Stimulated activated memory B cell treated with anti-CD40 and anti-IgM and Interleukin-4, amounts not matched to agents 10 μg/mL and 1 μg/mL and 100 μg/mL, for 72 hours (primary cell): ENCODE measurements around the gene CALHM3.
A peak's percentile ranks its signal among the peaks of the same experiment; 100 is the strongest.
"Not testable (repeated sequence)": the region's sequence is repeated elsewhere in the genome, so short reads cannot be mapped to it uniquely, and the experiment has no call there.

Source experiments
- ATAC-seq: fragments of 150-1000 bp; cut with Tn5 transposase; 2 replicates; pipeline ENCODE4 v1.10.0; 2021
- H3K27ac Mint-ChIP-seq: one replicate; pipeline ENCODE4 v1.8.0; 2022; ENCODE audit warnings: mild to moderate bottlenecking, mixed read lengths
- H3K27me3 Mint-ChIP-seq: one replicate; pipeline ENCODE4 v1.8.0; 2022; ENCODE audit warnings: mixed read lengths
- H3K36me3 Mint-ChIP-seq: one replicate; pipeline ENCODE4 v1.8.0; 2022; ENCODE audit warnings: mixed read lengths
- H3K4me1 Mint-ChIP-seq: one replicate; pipeline ENCODE4 v1.8.0; 2022; ENCODE audit warnings: mixed read lengths
- H3K4me3 Mint-ChIP-seq: one replicate; pipeline ENCODE4 v1.8.0; 2022; ENCODE audit warnings: mild to moderate bottlenecking, moderate library complexity, mixed read lengths
- H3K9me3 Mint-ChIP-seq: one replicate; pipeline ENCODE4 v1.8.0; 2022; ENCODE audit warnings: mixed read lengths

CALHM3 gene

DNA sequence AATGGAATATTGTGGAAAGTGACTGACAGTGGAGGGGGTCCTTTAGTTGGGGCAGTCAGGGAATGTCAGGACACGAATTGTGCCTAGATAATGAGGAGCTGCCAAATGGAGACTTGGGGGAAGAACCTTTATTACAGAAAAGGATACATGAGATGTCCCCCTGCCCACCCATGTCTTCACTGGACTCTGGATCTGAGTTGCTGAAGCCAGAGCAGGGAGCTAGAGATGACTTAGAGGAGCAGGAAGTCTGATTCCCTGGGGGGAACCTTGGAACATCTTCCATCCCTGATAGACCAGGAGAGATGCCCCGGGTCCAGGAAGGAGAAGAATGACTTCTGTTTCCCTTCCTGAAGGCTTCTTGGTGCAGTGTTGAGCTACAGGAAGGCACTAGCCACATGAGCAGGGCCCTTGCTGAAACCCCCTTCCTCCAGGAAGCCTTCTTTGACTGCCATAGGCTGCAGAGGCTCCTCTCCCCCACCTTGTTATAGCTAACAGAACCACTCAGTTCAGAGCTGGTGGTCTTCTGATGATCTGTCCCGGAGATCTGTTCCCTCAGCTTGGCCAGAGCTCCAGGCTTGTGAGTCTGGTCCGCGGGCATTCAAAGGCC lies 13.7 kb upstream of the CALHM3 start:
- H3K36me3 Mint-ChIP-seq = no peaks in the 10 kb centered on the region
- peak overlapping the region; percentile 78 for H3K4me3 Mint-ChIP-seq
- ATAC-seq = no peak
- no peaks in the 10 kb centered on the region for H3K9me3 Mint-ChIP-seq
- H3K27ac Mint-ChIP-seq = no peak overlapping the region
- H3K27me3 Mint-ChIP-seq = peaks cover 47% of the 10 kb centered on the region
- peaks cover 43% of the 10 kb centered on the region for H3K4me1 Mint-ChIP-seq

DNA sequence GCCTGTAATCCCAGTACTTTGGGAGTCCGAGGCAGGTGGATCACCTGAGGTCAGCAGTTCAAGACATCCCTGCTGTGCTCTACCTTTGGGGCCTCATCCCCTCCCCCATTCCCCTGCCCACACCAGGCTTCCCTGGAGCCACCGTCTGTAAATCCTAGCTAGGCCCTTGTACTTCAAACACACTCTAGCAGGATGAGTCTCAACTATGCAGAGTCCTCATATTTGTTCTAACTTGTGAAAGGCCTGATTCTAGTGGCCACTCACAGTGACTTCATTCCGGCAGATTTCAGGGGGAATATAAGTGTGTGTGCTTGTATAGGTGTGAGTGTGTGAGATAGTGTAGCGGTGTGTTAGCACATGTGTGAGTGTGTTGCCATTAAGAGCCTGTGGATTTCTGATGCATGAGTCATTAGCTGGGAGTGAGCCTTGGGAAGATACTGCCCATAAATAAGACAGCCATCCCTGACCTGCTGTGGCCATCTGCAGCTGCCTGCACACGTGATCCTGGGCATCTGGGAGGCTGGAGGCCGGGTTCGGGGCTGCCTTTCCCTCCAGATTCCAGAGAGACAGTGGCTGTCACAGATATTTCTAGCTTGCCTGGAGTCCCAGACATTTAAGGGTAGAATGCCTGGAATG lies 12.8 kb upstream of the CALHM3 start:
- peaks cover 43% of the 10 kb centered on the region for H3K4me1 Mint-ChIP-seq
- ATAC-seq = no peak
- no peaks in the 10 kb centered on the region for H3K9me3 Mint-ChIP-seq
- H3K36me3 Mint-ChIP-seq = no peaks in the 10 kb centered on the region
- peak overlapping the region; percentile 25 for H3K27ac Mint-ChIP-seq
- H3K4me3 Mint-ChIP-seq = no peak overlapping the region
- H3K27me3 Mint-ChIP-seq = peaks cover 38% of the 10 kb centered on the region

DNA sequence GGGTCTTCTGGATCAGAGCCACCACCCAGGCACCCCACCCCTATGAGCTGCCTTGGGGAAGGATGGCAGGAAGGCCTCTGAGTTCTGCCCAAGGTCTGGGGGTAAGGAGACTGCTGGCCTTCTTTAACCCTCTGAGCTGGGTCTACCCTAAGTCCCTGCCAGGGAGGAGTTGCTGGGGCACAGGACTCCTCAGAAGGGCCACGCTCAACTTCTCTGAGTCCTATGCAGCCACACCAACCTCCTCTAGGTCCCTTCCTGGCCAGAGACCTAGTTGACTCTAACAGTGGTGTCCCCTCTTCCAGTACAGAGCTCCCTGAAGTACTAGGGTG lies 11.9 kb upstream of the CALHM3 start:
- H3K4me3 Mint-ChIP-seq = no peak overlapping the region
- ATAC-seq = peak; percentile 51
- H3K27me3 Mint-ChIP-seq = peaks cover 36% of the 10 kb centered on the region
- H3K4me1 Mint-ChIP-seq = peaks cover 43% of the 10 kb centered on the region
- H3K9me3 Mint-ChIP-seq = no peaks in the 10 kb centered on the region
- peak overlapping the region; percentile 25 for H3K27ac Mint-ChIP-seq
- no peaks in the 10 kb centered on the region for H3K36me3 Mint-ChIP-seq

DNA sequence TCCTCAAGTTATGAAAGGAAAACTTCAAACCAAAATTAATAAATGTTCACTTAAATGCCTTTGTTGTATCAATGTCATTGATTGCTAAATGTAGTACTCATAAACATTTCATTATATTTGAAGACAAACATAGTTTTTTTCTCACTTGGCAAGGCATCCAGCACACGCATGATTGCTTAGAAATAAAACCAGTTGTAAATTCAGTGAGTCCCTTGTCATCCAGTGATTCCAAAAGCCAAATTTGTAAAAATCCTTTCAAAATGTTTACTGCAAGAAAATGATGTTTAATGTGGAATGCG lies 8.3 kb upstream of the CALHM3 start:
- Mint-ChIP-seq H3K4me1 (peaks cover 25% of the 10 kb centered on the region), H3K9me3 (no peaks in the 10 kb centered on the region), H3K36me3 (no peaks in the 10 kb centered on the region), H3K27ac (no peak overlapping the region), H3K4me3 (no peak overlapping the region), H3K27me3 (peaks cover 6% of the 10 kb centered on the region)
- ATAC-seq = no peak

DNA sequence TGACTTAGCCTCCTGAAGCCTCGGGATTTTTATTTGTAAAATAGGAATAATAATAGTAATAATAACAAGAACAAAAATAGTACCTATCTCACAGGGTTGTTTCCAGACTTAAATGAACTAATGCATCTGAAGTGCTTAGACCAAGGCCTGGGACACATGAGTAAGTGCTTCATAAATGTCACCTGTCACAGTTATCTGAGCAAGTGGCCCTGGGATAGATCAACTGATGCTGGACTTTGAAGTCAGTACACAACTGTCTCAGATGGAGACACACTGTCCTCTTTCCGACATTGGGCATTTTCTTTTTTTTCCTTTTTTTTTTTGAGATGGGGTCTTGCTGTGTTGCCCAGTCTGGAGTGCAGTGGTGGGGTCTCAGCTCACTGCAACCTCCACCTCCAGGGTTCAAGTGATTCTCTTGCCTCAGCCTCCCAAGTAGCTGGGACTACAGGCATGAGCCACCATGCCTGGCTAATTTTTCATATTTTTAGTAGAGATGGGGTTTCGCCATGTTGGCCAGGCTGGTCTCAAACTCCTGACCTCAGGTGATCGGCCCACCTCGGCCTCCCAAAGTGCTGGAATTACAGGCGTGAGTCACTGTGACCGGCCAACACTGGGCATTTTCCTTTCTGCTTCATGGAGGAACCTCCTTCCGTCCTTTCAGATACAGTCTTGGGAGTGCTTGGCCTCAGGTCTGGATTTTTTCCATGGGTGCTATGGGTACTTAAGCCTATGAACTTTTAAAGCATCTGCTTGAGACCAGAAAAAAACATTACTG lies 7.8 kb upstream of the CALHM3 start:
- not testable (repeated sequence) for H3K36me3 Mint-ChIP-seq, H3K27me3 Mint-ChIP-seq, H3K27ac Mint-ChIP-seq, H3K4me3 Mint-ChIP-seq, ATAC-seq, H3K9me3 Mint-ChIP-seq
- H3K4me1 Mint-ChIP-seq = peaks cover 29% of the 10 kb centered on the region

DNA sequence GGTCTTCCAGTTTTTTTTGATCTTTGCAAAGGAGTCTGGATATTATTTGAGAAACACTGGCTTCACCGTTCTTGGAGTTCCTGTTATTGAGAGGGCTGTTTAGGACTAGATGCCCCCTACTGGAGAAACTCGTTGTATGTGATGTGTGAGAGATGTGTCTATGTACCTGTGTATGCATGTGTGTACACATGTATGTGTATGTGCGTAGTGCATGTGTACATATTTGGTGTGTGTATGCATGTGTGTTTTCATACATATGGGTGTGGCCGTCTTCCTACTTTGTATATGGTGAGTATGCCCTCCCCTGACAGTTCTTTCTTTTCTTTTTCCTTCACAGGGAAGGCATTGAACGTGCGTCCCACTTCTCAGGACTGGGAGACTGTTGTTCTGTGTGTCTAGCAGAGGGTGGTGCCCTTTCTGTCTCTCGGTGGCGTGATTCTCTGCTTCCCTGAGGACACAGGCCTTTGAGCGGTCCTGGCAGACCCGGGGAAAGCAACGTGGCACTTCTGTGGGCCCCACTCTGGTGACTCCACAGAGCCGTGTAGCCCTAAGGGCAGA lies 3.0 kb upstream of the CALHM3 start:
- no peaks in the 10 kb centered on the region for H3K9me3 Mint-ChIP-seq
- H3K27me3 Mint-ChIP-seq = no peaks in the 10 kb centered on the region
- no peak overlapping the region for H3K4me3 Mint-ChIP-seq
- peak; percentile 82 for ATAC-seq
- no peaks in the 10 kb centered on the region for H3K36me3 Mint-ChIP-seq
- H3K4me1 Mint-ChIP-seq = peaks cover 13% of the 10 kb centered on the region
- H3K27ac Mint-ChIP-seq = no peak overlapping the region

DNA sequence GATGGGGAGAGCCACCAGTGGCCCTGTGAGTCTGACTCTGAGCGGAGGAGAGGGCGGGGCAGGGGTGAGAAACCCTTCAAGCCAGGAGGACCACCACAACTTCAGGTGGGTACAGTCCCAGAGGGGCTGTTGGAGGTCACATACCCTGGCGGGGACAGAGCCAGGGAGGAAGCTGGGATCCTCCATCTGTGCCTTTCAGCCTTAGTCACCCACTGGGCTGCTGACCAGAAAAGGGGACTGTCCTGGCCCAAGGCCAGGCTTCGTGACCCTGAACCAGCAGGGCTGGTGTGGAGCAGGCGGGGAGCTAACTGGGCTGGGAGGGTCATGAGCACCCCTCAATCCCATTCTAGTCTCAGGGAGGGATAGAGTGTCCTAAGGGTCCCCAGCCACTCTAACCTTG lies 1.5 kb upstream of the CALHM3 start:
- no peaks in the 10 kb centered on the region for H3K9me3 Mint-ChIP-seq
- no peaks in the 10 kb centered on the region for H3K27me3 Mint-ChIP-seq
- H3K4me3 Mint-ChIP-seq = no peak overlapping the region
- H3K4me1 Mint-ChIP-seq = peaks cover 13% of the 10 kb centered on the region
- peak overlapping the region; percentile 72 for H3K27ac Mint-ChIP-seq
- no peak for ATAC-seq
- no peaks in the 10 kb centered on the region for H3K36me3 Mint-ChIP-seq

DNA sequence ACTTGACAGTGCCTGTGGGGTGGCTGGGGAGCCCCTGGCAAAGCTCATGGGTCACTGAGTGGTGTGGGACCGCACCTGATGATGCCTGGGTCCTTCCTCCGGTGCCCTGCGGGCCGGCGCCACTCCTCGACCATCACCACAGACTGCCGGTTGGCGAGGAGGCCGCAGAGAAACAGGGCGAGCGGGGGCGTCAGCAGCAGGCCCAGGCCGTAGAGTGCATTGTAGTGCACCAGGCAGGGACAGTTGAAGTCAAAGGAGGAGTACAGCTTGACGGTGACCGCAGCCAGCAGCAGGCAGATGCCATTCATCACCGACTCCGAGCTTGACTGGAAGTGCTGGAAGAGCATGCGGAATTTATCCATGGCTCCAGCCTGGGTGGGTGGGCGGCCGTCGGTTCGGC lies 369 bp downstream of the CALHM3 start:
- Mint-ChIP-seq H3K27me3 (no peaks in the 10 kb centered on the region), H3K4me3 (no peak overlapping the region), H3K27ac (peak overlapping the region; percentile 16), H3K9me3 (peaks cover 3% of the 10 kb centered on the region), H3K36me3 (no peaks in the 10 kb centered on the region), H3K4me1 (peaks cover 19% of the 10 kb centered on the region)
- no peak for ATAC-seq

DNA sequence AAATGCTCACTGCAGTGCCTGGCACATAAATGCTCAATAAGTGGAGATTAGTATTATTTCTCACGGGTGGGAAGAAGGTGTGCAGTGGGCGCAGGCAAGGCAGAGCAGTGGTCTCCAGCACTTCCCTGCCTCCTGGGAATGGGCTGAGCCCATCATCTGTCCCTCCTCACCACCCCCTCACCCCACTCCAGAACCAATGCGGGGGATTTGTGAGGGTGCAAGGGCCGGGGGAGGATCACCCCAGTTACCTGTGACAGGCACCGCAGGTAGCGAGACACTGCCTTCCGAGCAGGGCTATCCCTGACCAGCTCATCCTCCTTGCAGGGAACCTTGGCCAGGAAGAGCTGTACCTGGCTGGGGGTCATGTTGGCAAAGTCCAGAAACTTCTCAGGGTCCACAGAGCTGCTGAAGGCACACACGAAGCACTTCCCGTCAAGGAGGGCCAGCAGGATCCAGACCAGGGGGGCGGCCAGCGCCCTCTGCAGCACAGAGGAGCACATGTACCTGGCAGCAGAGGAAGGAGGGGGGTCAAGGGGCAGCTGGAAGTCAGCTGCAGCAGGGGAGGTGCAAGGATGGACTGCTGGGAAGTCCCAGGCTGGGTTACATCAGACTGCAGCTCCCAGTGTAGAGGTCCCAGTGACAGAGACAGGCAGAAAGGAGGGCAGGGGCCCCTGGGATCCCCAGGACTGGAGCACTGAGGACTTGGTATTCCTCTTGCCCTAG lies 2.8 kb downstream of the CALHM3 start:
- no peaks in the 10 kb centered on the region for H3K27me3 Mint-ChIP-seq
- H3K4me1 Mint-ChIP-seq = peaks cover 24% of the 10 kb centered on the region
- peak overlapping the region; percentile 48 for H3K27ac Mint-ChIP-seq
- H3K36me3 Mint-ChIP-seq = no peaks in the 10 kb centered on the region
- peaks cover 3% of the 10 kb centered on the region for H3K9me3 Mint-ChIP-seq
- H3K4me3 Mint-ChIP-seq = no peak overlapping the region
- peak; percentile 10 for ATAC-seq

DNA sequence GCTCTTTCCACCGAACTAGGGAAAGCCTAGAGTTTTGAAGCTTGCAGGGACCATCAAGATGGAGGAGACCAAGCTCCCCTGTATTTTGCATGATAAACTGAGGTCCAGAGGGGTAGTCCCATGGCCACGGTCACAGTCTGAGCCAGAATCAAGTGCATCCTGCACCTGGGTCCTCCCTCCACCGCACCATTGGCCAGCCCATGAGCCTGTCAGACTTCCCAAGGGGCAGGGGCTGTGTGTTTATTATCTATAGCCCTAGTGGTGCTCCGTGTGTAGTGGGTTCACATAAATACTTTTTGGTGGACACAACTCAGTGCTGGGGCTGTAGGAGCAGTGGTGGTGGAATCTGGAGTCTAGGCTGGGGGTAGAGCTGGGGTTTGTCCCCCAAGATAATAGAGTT lies 3.6 kb downstream of the CALHM3 start:
- H3K9me3 Mint-ChIP-seq = peaks cover 7% of the 10 kb centered on the region
- H3K4me1 Mint-ChIP-seq = peaks cover 32% of the 10 kb centered on the region
- no peaks in the 10 kb centered on the region for H3K27me3 Mint-ChIP-seq
- H3K4me3 Mint-ChIP-seq = no peak overlapping the region
- no peak overlapping the region for H3K27ac Mint-ChIP-seq
- H3K36me3 Mint-ChIP-seq = no peaks in the 10 kb centered on the region
- no peak for ATAC-seq

DNA sequence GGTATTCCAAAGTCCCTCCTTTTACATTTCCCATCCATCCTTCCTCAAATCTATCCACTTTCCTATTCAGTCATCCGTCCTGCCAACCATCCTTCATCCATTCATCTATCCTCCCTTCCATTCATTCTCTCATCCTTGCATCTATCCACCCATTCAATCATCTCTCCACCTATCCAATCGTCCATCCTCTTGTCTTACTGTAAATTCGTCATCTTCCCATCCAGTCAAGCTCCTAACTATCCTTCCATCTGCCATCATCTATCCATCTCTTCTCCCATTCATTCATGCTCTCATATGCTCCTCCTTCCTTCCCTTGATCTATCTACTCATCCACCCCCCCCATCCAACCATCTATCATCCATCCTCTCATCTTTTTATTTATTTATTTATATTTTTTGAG lies 5.0 kb downstream of the CALHM3 start:
- no peaks in the 10 kb centered on the region for H3K36me3 Mint-ChIP-seq
- no peak overlapping the region for H3K4me3 Mint-ChIP-seq
- H3K27me3 Mint-ChIP-seq = no peaks in the 10 kb centered on the region
- peaks cover 7% of the 10 kb centered on the region for H3K9me3 Mint-ChIP-seq
- H3K27ac Mint-ChIP-seq = peak overlapping the region; percentile 4
- no peak for ATAC-seq
- H3K4me1 Mint-ChIP-seq = peaks cover 41% of the 10 kb centered on the region

DNA sequence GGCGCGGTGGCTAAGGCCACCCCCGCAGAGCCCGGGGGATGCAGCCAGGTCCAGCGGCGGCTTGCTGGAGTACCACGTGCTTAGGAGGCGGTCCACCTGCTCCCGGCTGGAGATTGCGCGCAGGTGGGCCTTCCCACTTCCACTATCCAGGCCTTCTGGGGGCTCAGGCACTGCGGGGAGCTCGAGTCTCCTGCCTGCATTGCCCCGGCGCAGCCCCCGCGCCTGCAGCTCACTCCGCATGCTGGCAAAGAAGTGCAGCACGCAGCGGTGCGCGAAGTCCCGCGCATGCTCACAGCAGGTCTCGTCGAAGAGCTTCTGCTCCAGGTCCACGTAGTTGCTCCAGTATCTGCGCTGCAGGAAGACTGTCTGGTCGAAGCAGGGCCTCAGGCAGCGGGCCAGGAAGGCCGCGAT lies 5.8 kb downstream of the CALHM3 start:
- Mint-ChIP-seq H3K27me3 (no peaks in the 10 kb centered on the region), H3K36me3 (no peaks in the 10 kb centered on the region), H3K4me1 (peaks cover 48% of the 10 kb centered on the region), H3K4me3 (no peak overlapping the region), H3K27ac (peak overlapping the region; percentile 91), H3K9me3 (peaks cover 7% of the 10 kb centered on the region)
- no peak for ATAC-seq

DNA sequence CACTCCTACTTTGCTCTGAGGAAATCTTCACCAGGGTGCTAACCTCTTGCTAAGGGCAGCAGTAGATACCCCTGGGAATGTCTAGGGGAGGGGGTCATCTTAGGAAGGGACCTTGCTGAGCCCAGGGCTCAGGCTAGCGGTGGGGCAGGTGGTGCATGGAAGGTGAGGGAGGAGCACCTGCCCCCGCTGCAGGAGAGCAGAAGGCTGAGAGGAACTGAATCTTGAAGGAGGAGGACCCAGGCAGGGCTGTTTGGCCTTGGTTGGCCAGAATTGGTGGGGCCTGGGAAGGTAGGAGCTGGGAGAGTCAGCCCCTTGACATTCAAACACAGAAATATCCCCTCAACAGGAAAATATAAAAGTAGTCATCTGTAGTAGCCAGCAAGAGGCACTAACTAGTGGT lies 7.0 kb downstream of the CALHM3 start:
- Mint-ChIP-seq H3K27ac (peak overlapping the region; percentile 91), H3K36me3 (no peaks in the 10 kb centered on the region), H3K4me3 (peak overlapping the region; percentile 79), H3K4me1 (peaks cover 61% of the 10 kb centered on the region), H3K27me3 (no peaks in the 10 kb centered on the region), H3K9me3 (peaks cover 7% of the 10 kb centered on the region)
- ATAC-seq = peak; percentile 65

DNA sequence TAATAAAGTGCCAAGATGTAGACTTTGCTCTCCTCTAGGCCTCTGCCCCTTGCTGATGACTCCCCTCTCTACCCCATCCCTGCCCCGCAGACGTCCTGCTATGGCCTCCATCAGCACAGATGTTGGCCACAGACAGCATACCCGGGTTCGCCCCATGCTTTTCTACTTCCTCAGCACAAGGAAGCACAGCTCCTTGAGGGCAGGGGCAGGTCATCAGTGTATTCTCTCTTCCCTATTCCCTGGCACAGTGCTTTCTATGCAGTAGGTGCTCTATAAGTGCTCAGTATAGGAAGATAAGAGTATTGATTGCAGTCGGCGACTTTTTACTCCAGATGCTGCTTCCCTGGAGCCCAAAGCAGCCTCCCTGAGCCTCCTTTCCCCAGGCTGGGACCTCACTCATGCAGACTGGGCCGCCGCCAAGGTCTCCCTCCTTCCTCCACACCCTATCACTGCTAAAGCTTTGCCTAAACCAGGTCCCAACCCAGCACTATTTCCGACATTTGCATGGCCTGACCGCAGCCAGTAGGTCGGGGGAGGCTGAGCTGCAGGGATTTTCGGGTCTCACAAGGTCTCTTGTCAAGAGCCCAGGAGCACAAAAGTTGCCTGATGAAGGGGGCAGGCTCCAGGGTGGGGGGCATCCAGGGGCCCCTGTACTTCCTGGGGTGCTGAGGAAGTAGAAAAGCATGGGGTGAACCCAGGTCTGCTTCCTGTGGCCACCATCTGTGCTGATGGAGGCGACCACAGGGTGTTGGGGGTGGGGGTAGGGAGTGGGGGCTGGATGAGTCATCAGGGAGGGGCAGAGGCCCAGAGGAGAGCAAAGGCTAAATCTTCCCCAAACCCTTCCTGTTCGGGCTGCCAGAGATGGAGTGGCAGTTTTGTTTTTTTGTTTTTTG lies 8.0 kb downstream of the CALHM3 start:
- peaks cover 7% of the 10 kb centered on the region for H3K9me3 Mint-ChIP-seq
- no peaks in the 10 kb centered on the region for H3K36me3 Mint-ChIP-seq
- H3K4me1 Mint-ChIP-seq = peaks cover 68% of the 10 kb centered on the region
- H3K27ac Mint-ChIP-seq = peak overlapping the region; percentile 91
- H3K4me3 Mint-ChIP-seq = peak overlapping the region; percentile 79
- ATAC-seq = peak; percentile 89
- H3K27me3 Mint-ChIP-seq = no peaks in the 10 kb centered on the region
